Neural cell (in vitro differentiated cells): ENCODE measurements around the gene SLC39A10. TPM values are rescaled to one million over a fixed set of nuclear protein-coding genes. Genes with fewer than 3 reads are reported as not detected.

Experiments used
- H2AFZ ChIP-seq: fragments of 200-600, 300-800 bp; sonication (generic), shearing (Covaris generic); 2 replicates; pipeline ENCODE4 v1.6.0; 2014; ENCODE audit warnings: low read depth, mild to moderate bottlenecking, antibody characterized with exemption, low read length, moderate library complexity
- H3F3A ChIP-seq: fragments of 200-600 bp; shearing (Covaris generic); 2 replicates; pipeline ENCODE4 v1.6.1; 2016; ENCODE audit warnings: mild to moderate bottlenecking, moderate library complexity, mixed read lengths, antibody characterized with exemption, low read length; ENCODE audit not compliant: insufficient read depth, poor library complexity, severe bottlenecking
- H3K27ac ChIP-seq: fragments of 200-600, 300-800 bp; sonication (generic), shearing (Covaris generic); 2 replicates; pipeline ENCODE4 v1.5.1; 2014; ENCODE audit warnings: mild to moderate bottlenecking, low read length, moderate library complexity
- H3K27me3 ChIP-seq: fragments of 300-800, 200-600 bp; sonication (generic), shearing (Covaris generic); 2 replicates; pipeline ENCODE4 v1.6.0; 2014; ENCODE audit warnings: mild to moderate bottlenecking, low read depth, low read length, moderate library complexity; ENCODE audit not compliant: insufficient read depth
- H3K36me3 ChIP-seq: fragments of 300-800, 200-600 bp; sonication (generic), shearing (Covaris generic); 2 replicates; pipeline ENCODE4 v1.5.1; 2014; ENCODE audit warnings: mild to moderate bottlenecking, antibody characterized with exemption, low read length, moderate library complexity; ENCODE audit not compliant: insufficient read depth
- H3K4me2 ChIP-seq: fragments of 300-800, 200-600 bp; sonication (generic), shearing (Covaris generic); 2 replicates; pipeline ENCODE4 v1.6.0; 2014; ENCODE audit warnings: mild to moderate bottlenecking, low read length
- H3K4me3 ChIP-seq: fragments of 300-800, 200-600 bp; sonication (generic), shearing (Covaris generic); 2 replicates; pipeline ENCODE4 v1.5.1; 2014; ENCODE audit warnings: mild to moderate bottlenecking, low read length, moderate library complexity
- H3K79me2 ChIP-seq: fragments of 200-600 bp; shearing (Covaris generic); replicated peaks from 2 replicates; pipeline ENCODE4 v1.6.0; 2014; ENCODE audit warnings: mild to moderate bottlenecking, low read length, moderate library complexity; ENCODE audit not compliant: insufficient read depth
- H3K9ac ChIP-seq: fragments of 300-800, 200-600 bp; sonication (generic), shearing (Covaris generic); 2 replicates; pipeline ENCODE4 v1.6.1; 2016; ENCODE audit warnings: mild to moderate bottlenecking, low read length, mixed read lengths
- H3K9me2 ChIP-seq: fragments of 200-600 bp; shearing (Covaris generic); 2 replicates; pipeline ENCODE4 v1.6.1; 2016; ENCODE audit warnings: mild to moderate bottlenecking, low read length, mixed read lengths; ENCODE audit not compliant: insufficient read depth
- H3K9me3 ChIP-seq: fragments of 200-600, 300-800 bp; sonication (generic), shearing (Covaris generic); 2 replicates; pipeline ENCODE4 v1.6.1; 2016; ENCODE audit warnings: mild to moderate bottlenecking, mixed run types, low read length, moderate library complexity, mixed read lengths
- H4K20me1 ChIP-seq: fragments of 200-600 bp; shearing (Covaris generic); 2 replicates; pipeline ENCODE4 v1.6.1; 2016; ENCODE audit warnings: mild to moderate bottlenecking, mixed run types; ENCODE audit not compliant: insufficient read depth
- CTCF ChIP-seq: fragments of 450-650 bp; IDR thresholded peaks from 2 replicates; pipeline ENCODE4 v1.5.1; 2014; ENCODE audit warnings: antibody characterized with exemption, mild to moderate bottlenecking, moderate library complexity; ENCODE audit not compliant: poor library complexity, severe bottlenecking
- EP300 ChIP-seq: fragments of 450-650 bp; conservative IDR thresholded peaks from 2 replicates; pipeline ENCODE4 v1.6.1; 2014; ENCODE audit warnings: antibody characterized with exemption, mild to moderate bottlenecking, moderate library complexity; ENCODE audit not compliant: poor library complexity, severe bottlenecking
- EZH2 ChIP-seq: fragments of 200-600, 300-800 bp; shearing (Covaris generic), sonication (generic); IDR thresholded peaks from 2 replicates; pipeline ENCODE4 v1.6.1; 2014; ENCODE audit warnings: antibody characterized with exemption, low read length, borderline replicate concordance, mild to moderate bottlenecking; ENCODE audit not compliant: insufficient read depth, poor library complexity, severe bottlenecking
- MXI1 ChIP-seq: fragments of 450-650 bp; conservative IDR thresholded peaks from 2 replicates; pipeline ENCODE4 v1.6.1; 2014; ENCODE audit warnings: antibody characterized with exemption, mild to moderate bottlenecking; ENCODE audit not compliant: poor library complexity, severe bottlenecking
- POLR2AphosphoS5 ChIP-seq: IDR thresholded peaks from 2 replicates; pipeline ENCODE4 v1.6.1; 2012
- RAD21 ChIP-seq: fragments of 450-650 bp; conservative IDR thresholded peaks from 2 replicates; pipeline ENCODE4 v1.6.1; 2014; ENCODE audit warnings: antibody characterized with exemption, mild to moderate bottlenecking, moderate library complexity
- REST ChIP-seq: IDR thresholded peaks from 2 replicates; pipeline ENCODE4 v1.6.1; 2012; ENCODE audit warnings: borderline replicate concordance
- SMC3 ChIP-seq: fragments of 450-650 bp; conservative IDR thresholded peaks from 2 replicates; pipeline ENCODE4 v1.6.1; 2014; ENCODE audit warnings: antibody characterized with exemption, mild to moderate bottlenecking, moderate library complexity; ENCODE audit not compliant: poor library complexity
- TAF1 ChIP-seq: IDR thresholded peaks from 2 replicates; pipeline ENCODE4 v1.6.1; 2012; ENCODE audit warnings: low read depth
- polyA plus RNA-seq: library from polyadenylated mRNA; depleted of rRNA; stranded (reverse); fragments of >200 nt; gene quantifications from 2 replicates; pipeline ENCODE4 v1.2.3, GENCODE V29; 2014

The SLC39A10 gene
- polyA plus RNA-seq, 1 donor from 2014 or later: 71.7 TPM

- H3K4me3 ChIP-seq: no peak overlapping the region
- no peak overlapping the region for H3K27ac ChIP-seq
- H3K9me3 ChIP-seq: no peaks in the 10 kb centered on the region
- H2AFZ ChIP-seq: no peak overlapping the region
- no peaks in the 10 kb centered on the region for H3F3A ChIP-seq
- no peak overlapping the region for H3K4me2 ChIP-seq
- H4K20me1 ChIP-seq: no peaks in the 10 kb centered on the region
- no peaks in the 10 kb centered on the region for H3K79me2 ChIP-seq
- H3K9ac ChIP-seq: no peak overlapping the region
- no peaks in the 10 kb centered on the region for H3K36me3 ChIP-seq
- no peaks in the 10 kb centered on the region for H3K27me3 ChIP-seq
- H3K9me2 ChIP-seq: no peaks in the 10 kb centered on the region
- TF ChIP-seq MXI1 (no peak), REST (no peak), EZH2 (no peak), TAF1 (no peak), RAD21 (no peak)
Measured at GRCh38 chr2:195628666-195629065, 28.4 kb upstream of the SLC39A10 start.

- no peak overlapping the region for H3K9ac ChIP-seq
- no peaks in the 10 kb centered on the region for H3F3A ChIP-seq
- TF ChIP-seq REST: no peak
- TF ChIP-seq EZH2: no peak
- no peak for TF ChIP-seq MXI1
- TF ChIP-seq EP300: no peak
- no peak for TF ChIP-seq CTCF
- no peak for TF ChIP-seq POLR2AphosphoS5
- no peak for TF ChIP-seq SMC3
- TF ChIP-seq RAD21: no peak
- TF ChIP-seq TAF1: no peak
Measured at GRCh38 chr2:195632856-195633572, 24.0 kb upstream of the SLC39A10 start.

More at GRCh38 chr2:195632856-195633572, 24.0 kb upstream of the SLC39A10 start:
- Histone ChIP-seq H4K20me1 (no peaks in the 10 kb centered on the region), H3K4me3 (no peak overlapping the region), H3K4me2 (no peak overlapping the region), H3K27me3 (no peaks in the 10 kb centered on the region), H3K27ac (no peak overlapping the region), H2AFZ (no peak overlapping the region), H3K9me3 (no peaks in the 10 kb centered on the region), H3K79me2 (no peaks in the 10 kb centered on the region), H3K9me2 (no peaks in the 10 kb centered on the region), H3K36me3 (no peaks in the 10 kb centered on the region)
